HEK293 (cell line): ENCODE data around the gene TPST2.

Experiments used
- CTCF ChIA-PET: fragments of 350-600 bp; formaldehyde crosslinking; extraction: SDS; loops from one replicate; lab custom pipeline; 2021; ENCODE audit warnings: antibody characterized with exemption; lab: Yijun Ruan, JAX
- POLR2A ChIA-PET: fragments of 300-600 bp; formaldehyde crosslinking; extraction: SDS; loops from one replicate; lab custom pipeline; 2020; ENCODE audit warnings: antibody characterized with exemption, inconsistent platforms; lab: Yijun Ruan, JAX
- H3K27ac ChIP-seq: fragments of 200-500 bp; sonication (Bioruptor generic); 2 replicates; pipeline ENCODE4 v1.5.1; 2014; ENCODE audit warnings: low read depth, low read length, control low read depth, inconsistent platforms; ENCODE audit errors: extremely low read depth
- H3K36me3 ChIP-seq, 2 experiments: fragments of 200-500 bp in 1 of 2; sonication (Bioruptor generic) in 1 of 2; 1 replicate in 1 of 2; 2 replicates in 1 of 2; pipeline ENCODE4 v1.5.1; 2014 to 2017; ENCODE audit warnings: inconsistent platforms in 2 of 2, low read length in 2 of 2; ENCODE audit not compliant: control insufficient read depth in 2 of 2, insufficient read depth in 1 of 2
- H3K4me1 ChIP-seq: fragments of 200-500 bp; sonication (Bioruptor generic); 2 replicates; pipeline ENCODE4 v1.5.1; 2014; ENCODE audit warnings: mild to moderate bottlenecking, low read length, inconsistent platforms; ENCODE audit not compliant: control insufficient read depth, insufficient read depth
- H3K4me3 ChIP-seq: 2 replicates; pipeline ENCODE4 v1.5.1; 2011; ENCODE audit warnings: low read depth, mild to moderate bottlenecking, control low read depth, low read length, moderate library complexity
- H3K9me3 ChIP-seq: fragments of 200-500 bp; sonication (Bioruptor generic); 2 replicates; pipeline ENCODE4 v1.5.1; 2014; ENCODE audit warnings: low read depth, low read length, inconsistent platforms; ENCODE audit not compliant: control insufficient read depth, insufficient read depth
- WT1 ChIP-seq: fragments of 450-650 bp; formaldehyde crosslinking; IDR thresholded peaks from 2 replicates; pipeline ENCODE4 v1.5.1; 2016; ENCODE audit warnings: missing biosample characterization, missing genetic modification characterization
- ZBTB11 ChIP-seq: fragments of 450-650 bp; formaldehyde crosslinking; conservative IDR thresholded peaks from 2 replicates; pipeline ENCODE4 v1.5.1; 2016; ENCODE audit warnings: low read depth, missing biosample characterization, missing genetic modification characterization
- ZFP3 ChIP-seq: fragments of 450-650 bp; formaldehyde crosslinking; IDR thresholded peaks from 2 replicates; pipeline ENCODE4 v1.5.1; 2016; ENCODE audit warnings: low read depth, missing biosample characterization, missing genetic modification characterization
- ZNF155 ChIP-seq: fragments of 450-650 bp; formaldehyde crosslinking; IDR thresholded peaks from 2 replicates; pipeline ENCODE4 v1.5.1; 2016; ENCODE audit warnings: missing biosample characterization, missing genetic modification characterization
- ZNF211 ChIP-seq: fragments of 450-650 bp; formaldehyde crosslinking; IDR thresholded peaks from 2 replicates; pipeline ENCODE4 v1.5.1; 2016; ENCODE audit warnings: low read depth, missing biosample characterization, missing genetic modification characterization
- ZNF350 ChIP-seq: fragments of 450-650 bp; formaldehyde crosslinking; IDR thresholded peaks from 2 replicates; pipeline ENCODE4 v1.5.0; 2017; ENCODE audit warnings: missing biosample characterization, mild to moderate bottlenecking, missing genetic modification characterization
- ZNF514 ChIP-seq: fragments of 450-650 bp; formaldehyde crosslinking; IDR thresholded peaks from 2 replicates; pipeline ENCODE4 v1.5.1; 2016; ENCODE audit warnings: missing biosample characterization, missing genetic modification characterization
- ZNF585B ChIP-seq: fragments of 450-650 bp; formaldehyde crosslinking; IDR thresholded peaks from 2 replicates; pipeline ENCODE4 v1.5.1; 2016; ENCODE audit warnings: missing biosample characterization, missing genetic modification characterization
- ZNF629 ChIP-seq: fragments of 450-650 bp; formaldehyde crosslinking; IDR thresholded peaks from 2 replicates; pipeline ENCODE4 v1.5.1; 2017; ENCODE audit warnings: missing biosample characterization, missing genetic modification characterization
- ZNF777 ChIP-seq: fragments of 450-650 bp; formaldehyde crosslinking; IDR thresholded peaks from 2 replicates; pipeline ENCODE4 v1.5.1; 2017; ENCODE audit warnings: missing biosample characterization, missing genetic modification characterization, borderline replicate concordance
- ZSCAN18 ChIP-seq: fragments of 450-650 bp; formaldehyde crosslinking; IDR thresholded peaks from 2 replicates; pipeline ENCODE4 v1.5.1; 2016; ENCODE audit warnings: missing biosample characterization, missing genetic modification characterization

Gene TPST2

GRCh38 chr22:26487996-26488395 lies 101.9 kb downstream of the TPST2 start:
- Histone ChIP-seq H3K9me3 (no peaks in the 10 kb centered on the region), H3K27ac (no peak overlapping the region), H3K4me1 (peaks cover 4% of the 10 kb centered on the region; the same call in 1 of the 2 replicates), H3K4me3 (no peak overlapping the region), H3K36me3 (peaks cover 26 to 73% of the 10 kb centered on the region in 2 experiments)
- no peak for TF ChIP-seq ZNF585B (tag by site-specific recombination)
- no peak for TF ChIP-seq ZSCAN18 (tag by site-specific recombination)
- no peak for TF ChIP-seq ZNF629 (tag by site-specific recombination)
- TF ChIP-seq WT1 (tag by site-specific recombination), result no peak
- no peak for TF ChIP-seq ZNF514 (tag by site-specific recombination)
- ChIA-PET POLR2A (no interaction called here), CTCF (interaction anchor here (0.6 kb wide), 1 partner anchor 135 kb away, joined by 3 read pairs; no protein-coding TSS in a partner anchor)

DNA sequence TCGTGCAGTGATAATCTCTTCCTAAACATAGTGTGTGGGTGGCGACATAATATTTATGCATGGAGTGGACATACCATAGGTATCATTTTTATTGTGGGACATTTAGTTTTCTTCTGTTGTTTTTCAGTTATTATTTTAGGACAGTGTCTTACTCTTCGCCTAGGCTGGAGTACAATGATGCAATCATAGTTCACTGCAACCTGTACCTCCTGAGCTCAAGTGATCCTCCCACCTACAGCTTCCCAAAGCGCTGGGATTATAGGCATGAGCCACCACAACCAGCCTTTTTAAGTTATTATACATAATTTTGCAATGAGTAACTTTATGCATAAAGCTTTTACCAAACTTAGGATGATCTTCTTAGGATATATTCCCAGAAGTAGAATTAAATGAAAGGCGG lies 103.5 kb downstream of the TPST2 start:
- H3K4me1 ChIP-seq, result peaks cover 4% of the 10 kb centered on the region; the same call in 1 of the 2 replicates

GRCh38 chr22:26485806-26486390 lies 104.0 kb downstream of the TPST2 start:
- ChIA-PET POLR2A (interaction anchor here (0.7 kb wide), 1 partner anchor 1085 kb away, joined by 7 read pairs; no protein-coding TSS in a partner anchor), CTCF (interaction anchor here (0.7 to 2.0 kb wide), 2 partner anchors 17 to 53 kb away, joined by 4 to 6 read pairs; no protein-coding TSS in a partner anchor)
- Histone ChIP-seq H3K4me3 (no peak overlapping the region), H3K27ac (no peak overlapping the region), H3K4me1 (peaks cover 4% of the 10 kb centered on the region; the same call in 1 of the 2 replicates), H3K9me3 (no peaks in the 10 kb centered on the region), H3K36me3 (peaks cover 19 to 62% of the 10 kb centered on the region in 2 experiments; a peak in 2 of 3 replicates)
- TF ChIP-seq ZNF777 (tag by site-specific recombination) (no peak), ZBTB11 (tag by site-specific recombination) (no peak), ZNF350 (no peak), ZFP3 (tag by site-specific recombination) (no peak), ZSCAN18 (tag by site-specific recombination) (no peak)

More for the DNA sequence above, 103.5 kb downstream of the TPST2 start:
- no peak overlapping the region for H3K27ac ChIP-seq
- no peaks in the 10 kb centered on the region for H3K9me3 ChIP-seq
- H3K36me3 ChIP-seq, result peaks cover 20 to 62% of the 10 kb centered on the region in 2 experiments; a peak in 2 of 3 replicates
- ChIA-PET POLR2A (interaction anchor here (0.7 kb wide), 1 partner anchor 1085 kb away, joined by 7 read pairs; no protein-coding TSS in a partner anchor), CTCF (interaction anchor here (0.7 kb wide), 1 partner anchor 53 kb away, joined by 4 read pairs; no protein-coding TSS in a partner anchor)
- no peak overlapping the region for H3K4me3 ChIP-seq
- TF ChIP-seq ZNF211 (tag by site-specific recombination) (no peak), ZNF155 (tag by site-specific recombination) (no peak)
- TF ChIP-seq, all 188 proteins: peak for 0
